Neutrophil (primary cell): ENCODE results near the gene RGS8.

Source experiments
- H3K27ac ChIP-seq: fragments of 200-600 bp; sonication (generic); 2 replicates; pipeline ENCODE4 v1.5.1; 2016; ENCODE audit warnings: mild to moderate bottlenecking, moderate library complexity
- H3K27me3 ChIP-seq: fragments of 200-600 bp; sonication (generic); 2 replicates; pipeline ENCODE4 v1.6.0; 2016; ENCODE audit warnings: mild to moderate bottlenecking
- H3K36me3 ChIP-seq: fragments of 200-600 bp; sonication (generic); 2 replicates; pipeline ENCODE4 v1.5.1; 2017
- H3K4me1 ChIP-seq, 2 experiments: fragments of 200-600 bp in 1 of 2; sonication (generic) in 1 of 2; 1 replicate in 1 of 2; 2 replicates in 1 of 2; pipeline versions ENCODE4 v1.5.1 to v1.6.1; 2013 to 2016; ENCODE audit warnings: low read depth in 1 of 2, low read length in 1 of 2, mild to moderate bottlenecking in 1 of 2, moderate library complexity in 1 of 2; ENCODE audit not compliant: control insufficient read depth in 1 of 2, insufficient read depth in 1 of 2
- H3K4me3 ChIP-seq, 2 experiments: fragments of 200-600 bp in 1 of 2; sonication (generic) in 1 of 2; 1 replicate in 1 of 2; 2 replicates in 1 of 2; pipeline ENCODE4 v1.5.1; 2013 to 2016; ENCODE audit warnings: low read depth in 1 of 2, low read length in 1 of 2, mild to moderate bottlenecking in 1 of 2, moderate library complexity in 1 of 2
- H3K9me3 ChIP-seq: fragments of 200-600 bp; sonication (generic); 2 replicates; pipeline ENCODE4 v1.5.1; 2016
- TF ChIP-seq, protein P1 (sequence below): fragments of 200-600 bp; sonication (generic); IDR thresholded peaks from 2 replicates; pipeline ENCODE4 v1.5.1; 2016; ENCODE audit warnings: antibody characterized with exemption

The RGS8 gene

DNA sequence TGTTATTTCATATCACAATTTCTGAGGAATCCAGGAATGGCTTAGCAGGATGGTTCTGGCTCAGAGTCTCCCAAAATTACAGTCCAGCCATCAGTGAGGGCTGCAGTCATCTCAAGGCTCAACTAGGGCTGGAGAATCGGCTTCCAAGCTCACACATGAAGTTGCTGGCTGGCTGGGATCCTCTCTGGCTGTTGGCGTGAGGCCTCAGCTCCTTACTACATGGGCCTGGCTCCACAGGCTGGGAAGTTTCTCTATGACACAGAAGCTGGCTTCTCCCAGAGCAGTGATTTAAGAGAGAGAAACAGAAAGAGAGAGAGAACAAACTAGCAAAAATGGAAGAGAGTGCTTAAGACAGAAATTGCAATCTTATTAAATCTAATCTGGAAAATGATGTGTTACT is 38.8 kb upstream of the RGS8 start:
- H3K4me3 ChIP-seq, result no peak overlapping the region
- no peaks in the 10 kb centered on the region for H3K36me3 ChIP-seq
- peaks cover 6% of the 10 kb centered on the region for H3K27me3 ChIP-seq

GRCh38 chr1:182721525-182721924 is 37.1 kb upstream of the RGS8 start:
- no peak overlapping the region for H3K4me3 ChIP-seq
- H3K4me1 ChIP-seq, result no peaks in the 10 kb centered on the region
- TF ChIP-seq, protein P1, sequence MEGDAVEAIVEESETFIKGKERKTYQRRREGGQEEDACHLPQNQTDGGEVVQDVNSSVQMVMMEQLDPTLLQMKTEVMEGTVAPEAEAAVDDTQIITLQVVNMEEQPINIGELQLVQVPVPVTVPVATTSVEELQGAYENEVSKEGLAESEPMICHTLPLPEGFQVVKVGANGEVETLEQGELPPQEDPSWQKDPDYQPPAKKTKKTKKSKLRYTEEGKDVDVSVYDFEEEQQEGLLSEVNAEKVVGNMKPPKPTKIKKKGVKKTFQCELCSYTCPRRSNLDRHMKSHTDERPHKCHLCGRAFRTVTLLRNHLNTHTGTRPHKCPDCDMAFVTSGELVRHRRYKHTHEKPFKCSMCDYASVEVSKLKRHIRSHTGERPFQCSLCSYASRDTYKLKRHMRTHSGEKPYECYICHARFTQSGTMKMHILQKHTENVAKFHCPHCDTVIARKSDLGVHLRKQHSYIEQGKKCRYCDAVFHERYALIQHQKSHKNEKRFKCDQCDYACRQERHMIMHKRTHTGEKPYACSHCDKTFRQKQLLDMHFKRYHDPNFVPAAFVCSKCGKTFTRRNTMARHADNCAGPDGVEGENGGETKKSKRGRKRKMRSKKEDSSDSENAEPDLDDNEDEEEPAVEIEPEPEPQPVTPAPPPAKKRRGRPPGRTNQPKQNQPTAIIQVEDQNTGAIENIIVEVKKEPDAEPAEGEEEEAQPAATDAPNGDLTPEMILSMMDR, result no peak
- H3K36me3 ChIP-seq, result no peaks in the 10 kb centered on the region
- no peaks in the 10 kb centered on the region for H3K27me3 ChIP-seq
- no peaks in the 10 kb centered on the region for H3K9me3 ChIP-seq
- H3K27ac ChIP-seq, result no peak overlapping the region

More for the DNA sequence above, 38.8 kb upstream of the RGS8 start:
- Histone ChIP-seq H3K4me1 (no peaks in the 10 kb centered on the region), H3K27ac (no peak overlapping the region), H3K9me3 (no peaks in the 10 kb centered on the region)
- TF ChIP-seq, protein P1, result no peak

- Histone ChIP-seq H3K27ac (no peak overlapping the region), H3K4me3 (no peak overlapping the region), H3K27me3 (no peaks in the 10 kb centered on the region), H3K36me3 (no peaks in the 10 kb centered on the region), H3K9me3 (no peaks in the 10 kb centered on the region), H3K4me1 (no peaks in the 10 kb centered on the region)
- TF ChIP-seq, protein P1, result no peak
Measured at GRCh38 chr1:182720463-182720862, 36.1 kb upstream of the RGS8 start.

DNA sequence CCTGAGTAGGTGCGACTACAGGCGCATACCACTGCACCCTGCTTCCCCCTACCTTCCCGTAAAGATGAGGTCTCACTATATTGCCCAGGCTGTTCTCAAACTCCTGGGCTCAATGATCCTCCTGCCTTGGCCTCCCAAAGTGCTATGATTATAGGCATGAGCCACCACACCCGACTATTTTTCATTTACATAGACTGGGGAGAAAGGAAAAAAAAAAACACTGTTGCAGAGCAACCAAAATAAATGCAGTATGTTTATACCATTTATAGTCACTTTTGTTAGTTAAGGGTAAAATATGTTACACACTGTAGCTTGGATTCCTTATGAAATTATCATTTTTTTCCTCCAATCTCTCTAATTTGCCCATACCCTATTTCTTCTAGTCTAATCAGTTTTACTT is 35.2 kb upstream of the RGS8 start:
- H3K9me3 ChIP-seq, result no peaks in the 10 kb centered on the region
- no peaks in the 10 kb centered on the region for H3K4me1 ChIP-seq
- TF ChIP-seq, protein P1, result no peak
- no peak overlapping the region for H3K27ac ChIP-seq
- H3K36me3 ChIP-seq, result no peaks in the 10 kb centered on the region
- H3K27me3 ChIP-seq, result no peaks in the 10 kb centered on the region
- H3K4me3 ChIP-seq, result no peak overlapping the region

- Histone ChIP-seq H3K4me1 (no peaks in the 10 kb centered on the region), H3K36me3 (no peaks in the 10 kb centered on the region), H3K9me3 (no peaks in the 10 kb centered on the region), H3K27me3 (no peaks in the 10 kb centered on the region), H3K27ac (no peak overlapping the region), H3K4me3 (no peak overlapping the region)
- TF ChIP-seq, protein P1, result no peak
Measured at GRCh38 chr1:182718311-182718710, 33.9 kb upstream of the RGS8 start.
